ENCODE measurements around the gene KLHL29.

The KLHL29 gene

GRCh38 chr2:23592061-23592685 is 207.2 kb downstream of the KLHL29 start:
- no peak for TF ChIP-seq CTCF (conservative IDR thresholded peaks at IDR 0.05)
- no peak for TF ChIP-seq ZFX (IDR thresholded peaks at IDR 0.05)
- no peak overlapping the region for H3K27ac ChIP-seq

- TF ChIP-seq CTCF (conservative IDR thresholded peaks at IDR 0.05) (no peak), ZFX (IDR thresholded peaks at IDR 0.05) (no peak)
- H3K27ac ChIP-seq = peak overlapping the region; percentile 57
Observed at GRCh38 chr2:23592898-23593751, 208.1 kb downstream of the KLHL29 start.

- no peak for TF ChIP-seq CTCF (conservative IDR thresholded peaks at IDR 0.05)
- no peak for TF ChIP-seq ZFX (IDR thresholded peaks at IDR 0.05)
- peak overlapping the region; percentile 57 for H3K27ac ChIP-seq
Observed at GRCh38 chr2:23593752-23594459, 208.9 kb downstream of the KLHL29 start.

GRCh38 chr2:23594460-23594825 is 209.5 kb downstream of the KLHL29 start:
- peak overlapping the region; percentile 57 for H3K27ac ChIP-seq

GRCh38 chr2:23595021-23595420 is 210.0 kb downstream of the KLHL29 start:
- no peak overlapping the region for H3K27ac ChIP-seq
- TF ChIP-seq ZFX (IDR thresholded peaks at IDR 0.05) = no peak
- TF ChIP-seq CTCF (conservative IDR thresholded peaks at IDR 0.05) = no peak

More at GRCh38 chr2:23594460-23594825, 209.5 kb downstream of the KLHL29 start:
- TF ChIP-seq ZFX (IDR thresholded peaks at IDR 0.05) (no peak), CTCF (conservative IDR thresholded peaks at IDR 0.05) (no peak)

GRCh38 chr2:23595601-23596251 is 210.7 kb downstream of the KLHL29 start:
- H3K27ac ChIP-seq = no peak overlapping the region
- TF ChIP-seq CTCF (conservative IDR thresholded peaks at IDR 0.05) = no peak
- TF ChIP-seq ZFX (IDR thresholded peaks at IDR 0.05) = no peak
